DOHH2 (cell line): ENCODE data around the gene PNPLA2.

Source experiments
- CTCF ChIP-seq: fragments of 200-600 bp; sonication (generic); IDR thresholded peaks from one replicate; pipeline ENCODE4 v1.5.1; 2014; ENCODE audit warnings: antibody characterized with exemption, mild to moderate bottlenecking, low read depth, low read length; ENCODE audit not compliant: poor library complexity, severe bottlenecking
- EZH2phosphoT487 ChIP-seq: fragments of 200-600 bp; sonication (generic); IDR thresholded peaks from 2 replicates; pipeline ENCODE4 v1.6.1; 2017; ENCODE audit warnings: borderline replicate concordance, mild to moderate bottlenecking, antibody characterized with exemption, low read length, moderate library complexity, mixed read lengths

DNA sequence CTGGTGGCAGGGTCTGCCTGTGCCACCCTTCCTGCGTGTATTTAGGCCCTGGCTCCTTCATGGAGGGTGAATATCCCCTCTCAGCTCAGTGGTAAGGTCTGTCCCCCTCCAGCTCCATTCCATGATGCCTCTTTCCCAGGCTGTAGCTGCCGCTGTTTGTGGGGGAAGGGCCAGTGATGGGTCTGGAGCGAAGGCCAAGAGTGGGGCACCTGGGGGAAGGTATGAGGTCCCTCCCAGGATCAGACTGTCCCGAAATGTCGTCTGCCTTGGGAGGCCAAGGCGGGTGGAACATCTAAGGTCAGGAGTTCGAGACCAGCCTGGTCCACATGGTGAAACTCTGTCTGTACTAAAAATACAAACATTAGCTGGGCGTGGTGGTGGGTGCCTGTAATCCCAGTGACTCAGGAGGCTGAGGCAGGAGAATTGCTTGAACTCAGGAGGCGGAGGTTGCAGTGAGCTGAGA lies 15.2 kb downstream of the PNPLA2 start:
- no peak for TF ChIP-seq CTCF
- no peak for TF ChIP-seq EZH2phosphoT487
